ENCODE data around the gene NEK1. TPM values are rescaled to one million over a fixed set of nuclear protein-coding genes. Genes with fewer than 3 reads are reported as not detected.

Gene NEK1
- total and polyA plus RNA-seq, 2 donors (not counting 3 experiments of a cell fraction or from before 2014, with no cell fraction given), result 2.6 to 10.1 TPM

- Histone ChIP-seq H4K20me1 (replicated peaks; ENCODE audit: control insufficient read depth, extremely low read depth, insufficient read depth, low read length) (no peaks in the 10 kb centered on the region), H3K9ac (replicated peaks; ENCODE audit: extremely low read depth, insufficient read depth, low read length) (no peak overlapping the region), H3K9me3 (replicated peaks; ENCODE audit: control insufficient read depth, insufficient read depth, low read length) (no peaks in the 10 kb centered on the region), H3K4me3 (replicated peaks in 1 of 3; ENCODE audit: insufficient read depth in 1 of 3, low read depth in 1 of 3, low read length in 3 of 3) (no peak overlapping the region), H3K9me1 (replicated peaks; ENCODE audit: control insufficient read depth, extremely low read depth, insufficient read depth, low read length) (peaks cover 3% of the 10 kb centered on the region), H3K4me2 (ENCODE audit: insufficient read depth, low read length) (no peak overlapping the region), H3K27ac (ENCODE audit: insufficient read depth, low read depth, low read length) (no peak overlapping the region), H3K4me1 (ENCODE audit: control insufficient read depth, extremely low read depth, insufficient read depth, low read length) (no peaks in the 10 kb centered on the region), H3K36me3 (ENCODE audit: control insufficient read depth in 2 of 2, extremely low read depth in 1 of 2, insufficient read depth in 2 of 2, low read length in 2 of 2) (no peaks in the 10 kb centered on the region), H3K27me3 (ENCODE audit: control insufficient read depth in 2 of 2, insufficient read depth in 2 of 2, low read length in 2 of 2) (no peaks in the 10 kb centered on the region), H3K79me2 (ENCODE audit: control insufficient read depth, insufficient read depth, low read length) (no peaks in the 10 kb centered on the region), H2AFZ (ENCODE audit: low read depth, low read length) (no peak overlapping the region)
- ChIA-PET CTCF (no interaction called here), POLR2A (no interaction called here)
- no TSS peak for BruUV-seq (replicated peaks)
- FAIRE-seq (no peak), DNase-seq (ENCODE audit: low read depth, low spot score) (no peak)
- TF ChIP-seq POLR2A (IDR thresholded peaks at IDR 0.05; ENCODE audit: low read depth, low read length) (no peak), EZH2 (IDR thresholded peaks at IDR 0.05; ENCODE audit: borderline replicate concordance, low read depth, low read length, severe bottlenecking) (no peak), MYC (IDR thresholded peaks at IDR 0.05; ENCODE audit: low read depth, low read length) (no peak), GATA2 (IDR thresholded peaks at IDR 0.05; ENCODE audit: insufficient read depth, insufficient read length, low read depth, low read length) (no peak), JUN (IDR thresholded peaks at IDR 0.05; ENCODE audit: borderline replicate concordance, insufficient read depth, insufficient read length, low read depth) (no peak), CTCF (IDR thresholded peaks at IDR 0.05; ENCODE audit: extremely low read depth in 1 of 2, insufficient read depth in 1 of 2, low read depth in 1 of 2, low read length in 2 of 2) (no peak), POLR2AphosphoS5 (IDR thresholded peaks at IDR 0.05; ENCODE audit: insufficient read depth, low read depth, low read length) (no peak), MAX (IDR thresholded peaks at IDR 0.05; ENCODE audit: insufficient read depth, insufficient read length) (no peak), FOS (IDR thresholded peaks at IDR 0.05; ENCODE audit: borderline replicate concordance, insufficient read depth, low read length) (no peak)
- intact Hi-C loops (cut with micrococcal nuclease), result no loop called here
- dilution Hi-C loops (cut with MboI; ENCODE audit: extremely low pct_ligation_motif_present, low sequenced_read_pairs), result no loop called here
Measured at GRCh38 chr4:169420291-169420690, 192.1 kb downstream of the NEK1 start.

All from endothelial cell of umbilical vein (primary cell).